GM19328 (cell line): ENCODE results near the gene TXNRD2.
"Not testable (repeated sequence)": the region's sequence is repeated elsewhere in the genome, so short reads cannot be mapped to it uniquely, and the experiment has no call there.

ENCODE experiments used
- ATAC-seq: cut with Tn5 transposase; IDR thresholded peaks from one replicate; pipeline ENCODE4 v1.9.1; 2021; ENCODE audit warnings: mild to moderate bottlenecking, moderate library complexity; ENCODE audit not compliant: unreplicated experiment

The TXNRD2 gene

GRCh38 chr22:19849835-19850762 is 91.5 kb downstream of the TXNRD2 start:
- ATAC-seq, result no peak

GRCh38 chr22:19848298-19849224 is 93.1 kb downstream of the TXNRD2 start:
- ATAC-seq, result no peak

- no peak for ATAC-seq
Observed at GRCh38 chr22:19847345-19847632, 94.3 kb downstream of the TXNRD2 start.

- ATAC-seq, result no peak
Observed at GRCh38 chr22:19846620-19847344, 94.8 kb downstream of the TXNRD2 start.

- no peak for ATAC-seq
Observed at GRCh38 chr22:19845054-19845722, 96.4 kb downstream of the TXNRD2 start.

GRCh38 chr22:19844377-19845053 is 97.1 kb downstream of the TXNRD2 start:
- ATAC-seq, result no peak

- no peak for ATAC-seq
Observed at GRCh38 chr22:19843857-19844376, 97.7 kb downstream of the TXNRD2 start.

- ATAC-seq, result no peak
Observed at GRCh38 chr22:19843107-19843856, 98.3 kb downstream of the TXNRD2 start.

GRCh38 chr22:19842393-19843106 is 99.1 kb downstream of the TXNRD2 start:
- no peak for ATAC-seq

- no peak for ATAC-seq
Observed at GRCh38 chr22:19841641-19842392, 99.8 kb downstream of the TXNRD2 start.

GRCh38 chr22:19840955-19841640 is 100.5 kb downstream of the TXNRD2 start:
- ATAC-seq, result no peak

- no peak for ATAC-seq
Observed at GRCh38 chr22:19840059-19840458, 101.6 kb downstream of the TXNRD2 start.

- no peak for ATAC-seq
Observed at GRCh38 chr22:19837915-19838314, 103.7 kb downstream of the TXNRD2 start.

- no peak for ATAC-seq
Observed at GRCh38 chr22:19836512-19836911, 105.1 kb downstream of the TXNRD2 start.

GRCh38 chr22:19834599-19834998 is 107.0 kb downstream of the TXNRD2 start:
- no peak for ATAC-seq

- not testable (repeated sequence) for ATAC-seq
Observed at GRCh38 chr22:19833327-19833726, 108.3 kb downstream of the TXNRD2 start.

- ATAC-seq, result no peak
Observed at GRCh38 chr22:19832476-19833108, 109.0 kb downstream of the TXNRD2 start.
